Measurements from ENCODE around the gene MBNL1.
"Not testable (repeated sequence)": the region's sequence is repeated elsewhere in the genome, so short reads cannot be mapped to it uniquely, and the experiment has no call there.

Gene MBNL1

GRCh38 chr3:152428577-152428976 lies 159.8 kb downstream of the MBNL1 start:
- no peak overlapping the region for H3K4me3 ChIP-seq (ENCODE audit: low read depth, low read length)
- TF ChIP-seq CTCF (conservative IDR thresholded peaks at IDR 0.05; ENCODE audit: low read depth, low read length), result no peak

GRCh38 chr3:152430223-152431002 lies 161.7 kb downstream of the MBNL1 start:
- TF ChIP-seq CTCF (conservative IDR thresholded peaks at IDR 0.05; ENCODE audit: low read depth, low read length), result no peak

More at GRCh38 chr3:152428577-152428976, 159.8 kb downstream of the MBNL1 start:
- no peak for DNase-seq (ENCODE audit: low read depth)

GRCh38 chr3:152434142-152434541 lies 165.4 kb downstream of the MBNL1 start:
- no peak for TF ChIP-seq CTCF (conservative IDR thresholded peaks at IDR 0.05; ENCODE audit: low read depth, low read length)
- H3K4me3 ChIP-seq (ENCODE audit: low read depth, low read length), result no peak overlapping the region
- DNase-seq (ENCODE audit: low read depth), result no peak

More at GRCh38 chr3:152430223-152431002, 161.7 kb downstream of the MBNL1 start:
- no peak overlapping the region for H3K4me3 ChIP-seq (ENCODE audit: low read depth, low read length)
- no peak for DNase-seq (ENCODE audit: low read depth)

GRCh38 chr3:152435210-152435609 lies 166.5 kb downstream of the MBNL1 start:
- DNase-seq (ENCODE audit: low read depth); H3K4me3 ChIP-seq (ENCODE audit: low read depth, low read length): not testable (repeated sequence)

GRCh38 chr3:152436707-152437590 lies 168.2 kb downstream of the MBNL1 start:
- DNase-seq (ENCODE audit: low read depth), result no peak
- no peak overlapping the region for H3K4me3 ChIP-seq (ENCODE audit: low read depth, low read length)
- no peak for TF ChIP-seq CTCF (conservative IDR thresholded peaks at IDR 0.05; ENCODE audit: low read depth, low read length)

GRCh38 chr3:152438181-152438580 lies 169.5 kb downstream of the MBNL1 start:
- DNase-seq (ENCODE audit: low read depth), result no peak
- no peak overlapping the region for H3K4me3 ChIP-seq (ENCODE audit: low read depth, low read length)
- TF ChIP-seq CTCF (conservative IDR thresholded peaks at IDR 0.05; ENCODE audit: low read depth, low read length), result no peak

- no peak for TF ChIP-seq CTCF (conservative IDR thresholded peaks at IDR 0.05; ENCODE audit: low read depth, low read length)
- DNase-seq (ENCODE audit: low read depth), result no peak
- H3K4me3 ChIP-seq (ENCODE audit: low read depth, low read length), result no peak overlapping the region
Measured at GRCh38 chr3:152438706-152439105, 170.0 kb downstream of the MBNL1 start.

- not testable (repeated sequence) for H3K4me3 ChIP-seq (ENCODE audit: low read depth, low read length); DNase-seq (ENCODE audit: low read depth)
Measured at GRCh38 chr3:152440243-152440642, 171.5 kb downstream of the MBNL1 start.
